Germinal center (tissue), 1 donor: ENCODE measurements around the gene UNCX.

Experiments
- DNase-seq: peaks from one replicate; pipeline ENCODE4 v3.0.0; 2012; ENCODE audit warnings: mixed read lengths, low spot score

UNCX gene

DNA sequence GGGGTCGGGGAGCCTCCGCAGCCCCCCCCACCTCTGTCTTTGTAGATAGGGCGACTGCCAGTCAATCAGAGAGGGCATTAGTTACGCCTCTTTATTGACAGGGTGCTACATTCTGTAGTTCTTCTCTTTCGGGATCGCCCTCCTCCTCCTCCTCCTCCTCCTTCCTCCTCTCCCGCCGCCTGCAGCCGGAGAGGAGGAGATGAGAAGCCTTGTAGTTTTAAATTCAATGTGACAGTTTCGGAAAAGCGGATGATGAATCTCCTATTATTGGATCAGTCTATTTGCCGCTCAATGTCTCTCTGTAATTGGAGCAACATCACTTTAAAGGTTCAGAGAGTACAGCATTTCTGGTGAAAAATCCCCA is 587 bp upstream of the UNCX start:
- DNase-seq = no peak

DNA sequence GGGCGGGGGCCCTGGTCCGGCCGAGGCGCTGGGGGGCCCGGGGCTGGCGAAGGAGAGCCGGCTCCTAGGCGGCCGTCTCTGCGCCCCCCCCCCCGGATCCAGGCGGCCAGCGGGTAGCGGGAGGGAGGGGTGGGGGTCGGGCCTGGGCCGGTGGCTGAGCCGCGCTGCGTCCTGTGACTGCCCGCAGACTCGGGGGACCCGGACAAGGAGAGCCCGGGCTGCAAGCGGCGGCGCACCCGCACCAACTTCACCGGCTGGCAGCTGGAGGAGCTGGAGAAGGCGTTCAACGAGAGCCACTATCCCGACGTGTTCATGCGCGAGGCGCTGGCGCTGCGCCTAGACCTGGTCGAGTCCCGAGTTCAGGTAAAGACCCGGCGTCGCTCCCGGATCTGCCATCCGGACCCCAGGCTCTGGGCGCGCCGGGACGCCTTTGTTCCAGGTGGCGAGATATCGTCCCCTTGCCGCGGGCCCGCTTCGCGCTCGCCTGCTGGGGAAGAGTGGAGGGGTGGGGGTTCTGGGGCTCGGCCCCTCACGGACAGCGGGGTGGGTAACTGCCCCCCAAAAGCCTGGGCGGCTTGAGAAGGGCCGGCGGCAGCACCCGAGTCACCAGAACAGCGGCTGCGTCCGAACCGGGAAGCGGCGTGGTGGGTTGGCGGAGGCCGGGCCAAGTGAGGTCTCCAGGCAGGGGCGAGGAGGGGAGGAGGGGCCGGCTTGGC is 819 bp downstream of the UNCX start:
- no peak for DNase-seq

DNA sequence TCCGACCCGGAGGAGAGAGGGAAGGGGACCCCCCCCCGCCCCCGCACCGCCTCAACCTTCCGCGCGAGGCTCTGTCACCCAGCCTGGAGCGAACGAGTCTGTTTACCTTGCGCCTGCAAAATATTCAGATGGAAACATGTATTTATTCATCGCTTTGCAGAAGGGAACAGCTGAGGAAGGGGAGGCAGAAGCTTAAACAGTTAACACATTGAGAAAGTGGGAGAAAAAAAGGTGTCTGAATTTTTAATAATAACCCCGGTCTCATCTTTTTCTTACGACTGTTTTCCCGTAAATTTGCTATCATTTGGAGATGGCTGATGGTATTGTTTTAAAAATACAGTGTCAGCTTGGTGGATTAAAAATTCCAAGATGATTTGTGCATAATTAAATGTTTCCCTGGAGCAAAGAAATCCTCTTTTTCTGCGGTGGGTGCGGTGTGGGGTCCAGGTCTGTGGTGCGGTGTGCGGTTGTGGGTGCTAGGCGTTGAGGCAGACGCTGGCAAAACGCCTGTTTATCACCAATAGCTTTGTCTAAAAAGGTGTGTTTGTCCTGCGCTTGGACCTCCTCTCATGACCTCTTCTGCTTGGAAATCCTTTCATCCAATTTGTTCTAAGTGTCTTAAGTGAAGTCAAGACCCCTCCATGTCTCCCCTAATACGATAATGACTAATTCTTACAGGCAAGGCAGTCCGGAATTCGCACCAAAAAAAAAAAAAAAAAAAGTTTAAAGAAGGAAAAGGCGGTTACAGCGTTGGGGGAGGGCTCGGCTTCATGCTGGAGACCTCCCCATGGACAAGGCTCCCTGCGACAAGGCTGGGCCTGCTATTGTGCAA is 1.6 kb downstream of the UNCX start:
- no peak for DNase-seq

DNA sequence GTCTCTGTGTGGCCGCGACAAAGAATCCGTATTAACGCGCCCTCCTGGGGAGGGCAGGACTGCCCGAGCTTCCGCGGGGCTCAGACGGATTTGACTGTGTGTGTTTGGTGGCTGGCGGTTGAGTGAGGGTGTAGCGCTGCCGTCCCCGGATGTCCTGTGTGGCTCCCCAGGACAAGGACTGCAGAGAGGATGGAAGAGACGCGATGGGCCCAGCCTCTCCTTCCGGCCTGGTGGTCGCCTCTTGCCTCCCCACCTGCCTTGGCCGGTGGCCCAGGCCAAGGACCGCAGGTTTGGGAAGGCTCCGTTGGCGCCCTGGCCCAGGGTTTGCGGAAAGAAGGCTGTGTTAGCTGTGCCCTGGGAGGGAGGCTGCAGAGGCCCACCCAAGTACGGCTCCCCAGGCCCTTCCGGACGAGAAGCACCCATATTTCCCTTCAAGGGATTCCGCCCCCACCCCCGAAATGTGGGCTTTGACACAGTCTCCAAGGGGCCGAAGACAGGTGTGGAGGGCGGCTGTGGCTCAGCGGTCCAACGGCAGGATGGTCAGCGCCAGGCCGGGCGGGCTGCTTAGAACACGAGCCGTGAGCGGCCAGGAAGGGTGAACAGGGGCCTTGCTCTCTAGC is 2.3 kb downstream of the UNCX start:
- no peak for DNase-seq

DNA sequence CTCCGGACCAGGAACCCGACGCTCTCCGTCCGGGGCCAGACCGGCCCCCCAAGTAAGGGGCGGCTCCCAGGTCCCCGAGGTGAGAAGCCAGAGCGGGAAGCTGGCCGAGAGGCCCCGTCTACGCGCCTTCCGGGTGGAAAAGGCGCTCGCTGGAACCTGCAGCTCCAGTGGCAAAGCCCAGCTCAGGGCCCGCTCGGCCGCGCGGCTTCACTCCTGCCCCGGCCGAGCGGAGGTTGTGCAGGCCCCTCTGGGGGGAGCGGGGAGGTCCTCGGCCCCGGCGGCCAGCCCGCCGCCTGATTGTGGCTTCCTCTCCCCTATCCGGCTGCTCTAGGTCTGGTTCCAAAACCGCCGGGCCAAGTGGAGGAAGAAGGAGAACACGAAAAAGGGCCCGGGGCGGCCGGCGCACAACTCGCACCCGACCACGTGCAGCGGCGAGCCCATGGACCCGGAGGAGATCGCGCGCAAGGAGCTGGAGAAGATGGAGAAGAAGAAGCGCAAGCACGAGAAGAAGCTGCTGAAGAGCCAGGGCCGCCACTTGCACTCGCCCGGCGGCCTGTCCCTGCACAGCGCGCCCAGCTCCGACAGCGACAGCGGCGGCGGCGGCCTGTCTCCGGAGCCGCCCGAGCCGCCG is 2.9 kb downstream of the UNCX start:
- DNase-seq = no peak

DNA sequence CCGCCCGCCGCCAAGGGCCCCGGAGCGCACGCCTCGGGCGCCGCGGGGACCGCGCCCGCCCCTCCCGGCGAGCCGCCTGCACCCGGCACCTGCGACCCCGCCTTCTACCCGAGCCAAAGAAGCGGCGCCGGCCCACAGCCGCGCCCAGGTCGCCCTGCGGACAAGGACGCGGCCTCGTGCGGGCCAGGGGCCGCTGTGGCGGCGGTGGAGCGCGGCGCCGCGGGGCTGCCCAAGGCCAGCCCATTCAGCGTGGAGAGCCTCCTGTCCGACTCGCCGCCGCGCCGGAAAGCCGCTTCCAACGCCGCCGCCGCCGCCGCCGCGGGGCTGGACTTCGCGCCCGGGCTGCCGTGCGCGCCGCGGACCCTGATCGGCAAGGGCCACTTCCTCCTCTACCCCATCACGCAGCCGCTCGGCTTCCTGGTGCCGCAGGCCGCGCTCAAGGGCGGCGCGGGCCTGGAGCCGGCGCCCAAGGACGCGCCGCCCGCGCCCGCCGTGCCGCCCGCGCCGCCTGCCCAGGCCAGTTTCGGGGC is 3.5 kb downstream of the UNCX start:
- no peak for DNase-seq

DNA sequence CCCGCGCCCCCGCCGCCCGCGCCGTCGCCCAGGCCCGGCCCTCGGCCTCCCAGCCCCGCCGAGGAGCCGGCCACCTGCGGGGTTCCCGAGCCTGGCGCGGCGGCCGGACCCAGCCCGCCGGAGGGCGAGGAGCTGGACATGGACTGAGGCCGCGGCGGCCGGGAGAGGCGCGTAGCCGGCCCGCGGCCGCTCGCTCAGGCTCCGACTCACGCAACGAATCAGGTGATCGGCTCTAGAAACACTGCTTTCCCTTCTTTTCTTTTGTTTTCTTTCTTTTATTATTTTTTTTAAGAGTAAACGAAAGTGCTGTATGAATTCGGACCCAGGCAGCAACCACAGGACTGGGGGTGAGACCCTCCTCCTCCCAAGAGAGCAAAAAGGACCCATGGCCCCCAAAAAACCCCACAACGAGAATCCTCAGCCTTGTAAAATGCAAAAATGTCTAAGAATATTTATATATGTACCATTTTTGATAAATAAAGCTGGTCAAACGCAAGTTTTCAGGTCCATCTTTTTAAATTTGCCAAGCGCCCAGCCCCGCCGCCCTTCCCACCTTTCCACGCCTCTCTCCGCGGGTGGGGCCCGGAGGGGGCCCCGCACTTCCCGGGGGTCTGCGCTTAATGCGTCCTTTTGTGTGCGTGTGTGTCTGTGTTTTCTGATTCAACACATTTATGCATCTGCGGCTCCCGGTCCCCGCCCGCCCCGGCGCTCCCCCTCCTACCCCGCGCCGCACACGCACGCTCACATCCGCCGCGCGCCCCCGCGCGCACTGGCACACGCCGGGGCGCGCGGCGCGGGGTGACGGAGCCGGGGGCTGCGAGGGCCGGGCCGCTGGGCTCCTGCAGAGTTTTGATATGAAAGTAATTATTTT is 4.4 kb downstream of the UNCX start:
- no peak for DNase-seq

DNA sequence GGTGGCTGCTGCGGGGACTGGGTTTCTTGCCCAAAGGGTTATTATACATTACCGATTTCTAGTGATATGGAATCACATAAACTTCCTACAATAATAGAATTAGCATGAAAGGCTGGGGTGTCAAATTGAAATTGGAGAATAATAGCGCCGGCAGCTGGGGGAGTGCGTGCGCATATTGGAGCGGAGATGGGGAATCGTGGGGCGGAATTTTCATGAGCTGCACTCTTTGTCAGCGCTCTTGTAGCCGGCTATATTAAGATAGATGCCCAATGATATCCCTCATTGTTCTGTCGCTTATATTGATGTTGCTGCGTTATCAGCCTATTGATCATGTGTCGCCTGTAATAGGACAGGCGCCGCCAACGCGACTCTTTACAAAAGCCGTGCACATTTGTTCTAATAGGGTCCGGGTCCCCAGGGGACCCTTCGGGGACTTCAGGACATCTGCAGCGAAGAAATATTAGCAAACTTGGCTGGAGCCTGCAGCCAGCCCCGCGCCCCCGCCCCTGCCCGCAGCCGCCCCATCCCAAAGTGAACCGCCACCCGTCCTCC is 5.1 kb downstream of the UNCX start:
- DNase-seq = no peak

DNA sequence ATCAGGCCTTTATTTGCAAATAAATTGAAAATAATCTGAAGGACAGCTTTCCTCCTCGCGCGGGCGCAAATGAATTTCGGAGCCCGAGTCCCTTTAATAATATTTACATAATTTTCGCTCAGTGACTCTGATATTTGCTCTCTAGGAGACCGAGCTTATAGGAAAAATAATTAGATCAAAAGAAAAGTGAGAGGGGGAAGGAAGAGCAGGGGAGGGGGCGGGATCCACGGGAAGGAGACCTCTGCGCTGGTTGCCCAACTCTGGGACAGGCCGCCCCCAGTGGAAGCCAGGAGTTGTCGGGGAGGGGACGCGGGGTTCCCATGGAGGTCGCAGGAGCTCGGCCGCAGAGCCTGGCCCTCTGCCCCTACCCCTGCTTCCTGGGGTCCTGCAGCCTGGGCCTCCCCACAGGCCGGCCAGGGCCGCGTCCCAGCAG is 5.8 kb downstream of the UNCX start:
- no peak for DNase-seq

DNA sequence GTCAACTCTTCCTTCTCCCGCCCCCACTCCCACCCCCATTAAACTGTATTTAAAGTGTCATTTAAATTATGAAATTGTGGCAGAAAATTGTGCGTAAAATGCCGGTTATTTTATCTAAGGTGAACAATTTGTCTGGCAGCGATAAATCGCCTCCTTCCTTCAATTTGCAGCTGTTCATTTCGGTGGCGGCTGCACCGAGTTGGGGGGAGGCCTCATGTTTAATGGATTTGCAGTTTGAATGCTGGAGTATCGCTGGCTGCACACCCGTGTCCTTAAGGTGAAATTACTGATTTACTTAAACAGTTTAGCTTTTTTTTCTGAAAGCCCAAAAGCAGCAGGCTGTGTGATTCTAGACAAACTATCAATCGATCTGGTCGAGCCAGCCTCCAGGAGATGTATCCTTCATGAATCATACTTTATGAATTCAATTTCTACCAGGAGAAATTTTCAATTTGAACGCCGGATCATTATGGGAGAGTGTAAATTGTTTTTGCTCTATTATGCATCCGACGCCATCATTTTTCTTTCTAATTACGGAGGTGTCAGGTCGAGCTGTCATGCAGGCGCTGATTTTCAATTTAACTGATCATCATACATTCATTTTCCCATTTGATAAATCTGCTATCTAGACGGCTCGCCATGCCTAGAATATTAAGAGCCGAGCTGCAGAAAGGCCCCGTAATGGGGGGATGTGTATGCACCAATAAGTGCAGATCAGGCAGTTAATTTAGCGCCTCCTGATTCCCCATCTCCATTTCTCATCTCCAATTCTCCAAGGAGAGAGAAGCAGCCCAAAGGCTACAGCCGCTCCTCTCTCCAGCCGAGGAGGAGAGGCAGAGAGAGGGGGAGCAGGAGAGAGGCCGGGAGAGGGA is 6.5 kb downstream of the UNCX start:
- DNase-seq = no peak

DNA sequence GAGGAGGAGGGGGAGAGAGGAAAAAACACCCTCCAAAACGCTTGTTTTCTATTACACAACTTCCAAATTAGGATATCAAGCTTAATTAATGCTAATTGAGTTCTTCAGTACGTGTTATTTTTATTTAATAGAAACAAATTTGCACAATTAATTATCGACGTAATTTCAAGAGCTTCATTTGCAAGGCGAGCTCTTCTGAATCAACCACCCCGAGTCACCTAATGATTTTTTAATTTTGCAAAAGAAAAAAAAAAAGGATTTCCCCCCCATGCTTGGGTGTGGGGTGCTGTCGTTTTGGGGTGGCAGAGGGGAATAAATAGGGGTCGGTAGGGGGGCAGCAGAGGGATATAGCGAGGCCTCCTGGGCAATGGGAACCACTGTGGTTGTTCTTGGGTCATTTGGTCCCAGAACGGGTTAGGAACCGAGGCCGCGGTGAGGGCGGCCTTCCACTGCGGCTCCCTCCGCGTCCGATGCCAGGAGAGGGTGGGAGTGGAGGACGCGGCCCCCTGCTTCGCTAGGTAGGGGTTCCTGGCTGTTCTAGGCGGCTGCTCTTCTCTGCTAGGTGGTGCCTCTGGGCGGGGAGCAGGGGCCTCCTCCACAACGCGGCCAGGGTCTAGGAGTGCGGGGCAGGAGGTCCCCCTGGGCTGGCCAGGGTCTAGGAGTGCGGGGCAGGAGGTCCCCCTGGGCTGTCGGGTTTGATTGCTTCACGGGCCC is 7.3 kb downstream of the UNCX start:
- no peak for DNase-seq

DNA sequence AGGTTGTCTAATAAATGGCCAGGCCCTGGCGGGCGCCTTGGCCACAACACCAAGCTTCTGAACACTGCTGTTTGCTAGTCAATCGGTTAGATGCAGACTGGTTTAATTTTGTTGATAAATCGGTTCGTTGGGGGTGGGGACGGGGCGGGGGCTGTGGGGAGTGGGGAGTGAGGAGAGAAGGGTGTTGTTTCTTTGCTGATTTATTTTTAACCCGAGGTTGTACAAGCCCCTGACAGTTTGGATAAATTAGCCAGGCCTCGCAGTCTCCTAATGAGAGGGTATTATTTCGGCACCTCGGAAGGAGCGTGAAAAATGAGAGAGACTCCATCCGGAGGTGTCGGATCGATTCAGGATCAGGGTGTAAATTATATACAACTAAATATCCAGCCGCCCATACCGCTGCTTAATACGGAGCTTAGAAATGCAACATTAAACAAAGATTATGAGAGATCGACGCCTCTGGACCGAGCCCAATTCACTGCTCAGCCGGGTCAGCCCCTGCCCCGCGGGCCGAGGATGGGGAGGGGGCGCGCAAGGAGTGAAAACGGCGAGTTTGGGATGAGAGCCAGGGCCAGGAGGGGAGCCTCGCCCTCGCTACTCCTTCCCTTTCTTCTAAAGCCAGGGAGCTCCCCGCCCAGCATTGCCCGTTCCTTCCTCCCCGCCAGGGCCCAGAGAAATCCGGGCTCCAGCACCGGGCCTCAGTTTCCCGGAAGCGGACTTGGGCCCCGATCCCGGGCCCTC is 8.0 kb downstream of the UNCX start:
- DNase-seq = no peak

DNA sequence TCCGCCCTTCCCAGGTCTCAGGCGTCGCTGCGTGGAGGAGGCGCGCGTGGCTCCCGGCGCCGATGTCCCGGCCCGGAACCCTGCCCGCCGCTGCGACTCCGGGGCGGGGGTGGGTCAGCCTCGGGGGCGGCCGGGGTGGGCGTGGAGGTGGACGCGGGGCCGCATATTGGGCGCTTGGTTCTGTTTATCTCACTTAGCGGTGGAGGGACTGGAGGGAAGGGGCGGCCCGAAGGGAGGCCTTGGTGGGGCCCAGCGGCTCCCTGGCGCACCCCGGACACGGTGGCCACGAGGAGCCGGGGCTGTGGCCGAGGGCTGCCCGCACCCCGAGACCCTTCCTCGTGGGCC is 8.6 kb downstream of the UNCX start:
- no peak for DNase-seq

DNA sequence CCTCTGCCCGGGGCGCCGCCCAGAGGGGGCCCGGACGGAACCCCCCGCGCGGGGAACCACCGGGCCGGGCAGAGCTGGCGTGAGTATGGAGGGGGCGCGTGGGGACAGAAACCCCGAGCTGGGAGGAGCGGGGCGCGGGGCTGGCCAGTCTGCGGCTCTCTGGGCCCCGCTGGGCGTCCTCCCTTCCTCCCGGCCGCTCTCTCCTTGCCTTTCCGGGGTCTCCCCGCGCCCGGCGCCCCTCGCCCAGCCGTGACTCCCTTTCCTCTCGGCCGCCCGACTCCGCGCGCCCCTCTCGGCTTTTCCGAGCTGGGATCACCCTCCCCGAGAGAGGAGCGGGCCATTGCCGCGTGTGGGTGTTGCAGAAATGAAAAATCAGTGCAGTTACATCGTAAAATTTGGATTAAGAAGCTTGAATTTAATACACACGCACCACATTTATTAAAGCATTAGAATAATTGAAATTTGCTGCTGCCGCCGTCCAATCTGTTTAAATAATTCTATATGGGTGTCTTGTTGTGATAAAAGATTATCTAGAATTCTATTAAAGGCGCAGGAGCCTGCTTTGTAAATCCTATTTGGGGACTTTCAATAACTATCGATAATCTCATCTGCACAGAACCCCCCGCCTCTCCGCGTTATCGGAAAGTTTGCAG is 9.1 kb downstream of the UNCX start:
- no peak for DNase-seq

DNA sequence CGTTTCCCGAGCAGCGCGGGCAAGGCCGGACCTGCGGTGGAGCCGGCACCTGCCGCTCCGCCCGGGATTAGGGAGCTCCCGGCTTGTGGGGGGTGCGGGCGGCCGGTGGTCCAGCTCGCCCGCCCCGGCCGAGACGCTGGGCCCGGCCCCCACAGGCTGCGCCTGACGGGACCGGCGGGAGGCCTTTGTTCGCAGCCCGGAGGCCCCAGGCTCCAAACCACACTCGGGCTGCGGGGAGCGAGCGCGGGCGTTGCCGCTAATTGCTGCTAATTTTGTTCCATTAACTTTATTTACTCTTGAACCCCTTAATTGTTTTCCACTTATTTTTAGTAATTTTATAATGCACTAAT is 9.6 kb downstream of the UNCX start:
- no peak for DNase-seq

DNA sequence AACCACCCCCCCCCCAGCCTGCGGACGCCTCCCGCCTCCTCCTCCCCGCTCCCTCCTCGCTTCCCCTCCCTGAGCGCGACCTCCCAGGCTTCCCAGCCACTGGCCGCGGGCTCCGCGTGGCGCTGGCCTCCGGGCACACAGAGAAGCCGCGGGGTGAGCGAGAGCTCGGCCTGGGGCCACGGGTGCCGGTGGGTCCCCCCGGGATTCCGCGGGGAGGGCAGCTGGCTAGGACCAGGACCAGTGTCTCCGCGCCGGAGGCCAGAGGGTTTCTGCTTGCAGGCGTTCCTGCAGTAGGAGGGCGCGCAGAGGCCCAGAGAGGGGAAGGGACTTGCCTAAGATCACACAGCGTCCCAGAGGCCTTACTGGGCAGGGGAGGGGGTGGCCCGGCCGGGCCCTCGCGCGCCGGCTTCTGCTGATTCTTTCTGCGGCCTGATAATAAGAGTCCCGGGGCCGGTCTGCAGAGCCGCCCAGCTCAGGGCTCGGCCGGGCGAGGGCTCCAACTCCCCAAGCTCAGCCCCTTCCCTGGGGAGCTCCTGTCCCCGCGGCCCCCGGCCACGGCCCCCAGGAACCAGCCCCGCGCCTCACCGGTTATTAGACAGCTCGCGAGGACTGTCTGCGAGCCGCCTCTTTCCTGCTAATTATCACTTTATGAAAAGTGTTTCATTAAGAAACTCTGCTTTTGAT is 10.1 kb downstream of the UNCX start:
- DNase-seq = no peak

DNA sequence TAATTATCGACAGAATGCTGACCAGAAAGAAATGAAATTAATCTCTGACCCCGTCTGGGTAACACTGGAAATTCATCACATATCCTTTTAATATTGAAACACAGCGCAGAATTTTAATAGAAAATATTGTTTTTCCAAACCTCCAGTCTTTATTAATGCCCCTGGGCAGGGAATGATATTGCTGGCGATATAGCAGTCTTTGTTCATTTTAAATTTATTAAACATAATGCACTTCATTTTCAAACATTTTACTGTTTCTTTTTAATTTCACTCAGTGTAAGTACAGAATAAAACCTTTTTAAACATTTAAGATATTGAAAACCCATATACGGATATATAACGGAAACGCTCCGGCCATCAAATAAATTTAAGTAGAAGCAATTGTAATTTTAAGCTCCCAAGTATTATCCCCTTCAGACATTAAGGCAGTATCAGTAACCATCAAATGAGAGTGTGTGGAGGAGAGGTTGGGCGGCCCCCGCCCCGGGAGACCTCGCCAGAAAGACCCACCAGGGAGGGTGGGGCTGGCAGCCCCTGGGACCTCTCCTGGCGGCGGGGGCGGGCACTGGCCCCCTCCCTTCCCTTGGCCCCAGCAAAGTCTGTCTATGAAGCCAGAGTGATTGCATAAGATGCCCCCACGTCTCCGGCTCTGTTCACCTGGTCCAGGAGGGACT is 10.8 kb downstream of the UNCX start:
- DNase-seq = no peak
